SU-DHL-6 (cell line): Measurements from ENCODE around the gene CORT.

ENCODE experiments used
- CTCF ChIP-seq: fragments of 200-600 bp; sonication (generic); IDR thresholded peaks from one replicate; pipeline ENCODE4 v1.5.1; 2017; ENCODE audit warnings: antibody characterized with exemption, mild to moderate bottlenecking, low read length, moderate library complexity; ENCODE audit not compliant: insufficient read depth, poor library complexity, severe bottlenecking
- EZH2phosphoT487 ChIP-seq: fragments of 200-600 bp; sonication (generic), shearing (Covaris generic); conservative IDR thresholded peaks from 2 replicates; pipeline ENCODE4 v1.6.1; 2018; ENCODE audit warnings: mild to moderate bottlenecking, antibody characterized with exemption, low read length, moderate library complexity, mixed read lengths

- TF ChIP-seq EZH2phosphoT487 (no peak), CTCF (no peak)
These were observed 1.5 kb downstream of the CORT start for GRCh38 chr1:10451287-10451686.
